HG03066 (cell line): Measurements from ENCODE around the gene SORCS3.

ENCODE experiments used
- ATAC-seq: cut with Tn5 transposase; IDR thresholded peaks from one replicate; pipeline ENCODE4 v1.9.1; 2021; ENCODE audit warnings: low read depth; ENCODE audit not compliant: unreplicated experiment

Gene SORCS3

DNA sequence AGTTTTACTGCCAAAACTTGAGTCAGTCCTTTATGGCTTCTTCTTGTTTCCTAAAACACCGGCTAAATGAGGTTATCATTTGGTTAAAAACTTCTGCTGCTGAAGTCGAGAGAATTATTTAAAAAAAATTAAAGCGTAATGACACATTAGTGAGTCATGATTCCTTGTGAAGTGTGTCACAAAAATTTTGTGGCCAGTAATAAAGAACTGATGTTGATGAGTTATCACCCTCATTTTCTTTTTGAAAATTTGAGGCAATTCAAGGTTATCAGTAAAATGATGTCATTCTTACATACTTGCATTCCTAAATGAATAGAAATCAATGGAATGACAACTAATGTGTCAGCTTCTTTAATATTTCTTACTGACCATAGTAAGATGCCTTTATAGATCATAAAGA, 427.4 kb downstream of the SORCS3 start:
- no peak for ATAC-seq

- no peak for ATAC-seq
Measured at GRCh38 chr10:105070249-105070648, 429.2 kb downstream of the SORCS3 start.

DNA sequence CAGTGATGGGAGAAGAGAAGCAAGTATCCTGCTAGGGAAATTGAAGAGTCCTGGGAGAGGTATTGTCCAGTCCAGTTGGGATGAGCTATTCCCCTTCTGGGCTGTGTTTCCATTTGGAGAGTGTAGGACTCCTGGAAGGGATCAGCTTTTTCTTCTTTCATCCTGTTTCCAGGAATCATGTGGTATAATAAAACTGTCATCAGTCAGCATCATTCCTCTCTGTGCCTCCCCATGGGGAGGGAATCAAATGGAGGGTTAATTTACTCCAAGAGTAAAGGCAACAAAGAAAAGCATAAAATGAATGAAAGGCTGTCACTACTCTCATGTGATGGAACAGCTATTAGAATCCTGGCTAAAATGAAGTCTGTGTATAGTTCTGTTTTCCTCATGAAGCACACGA, 429.9 kb downstream of the SORCS3 start:
- no peak for ATAC-seq

GRCh38 chr10:105071980-105072379, 430.9 kb downstream of the SORCS3 start:
- no peak for ATAC-seq

GRCh38 chr10:105073999-105074398, 432.9 kb downstream of the SORCS3 start:
- ATAC-seq: no peak

GRCh38 chr10:105075031-105075430, 433.9 kb downstream of the SORCS3 start:
- no peak for ATAC-seq

DNA sequence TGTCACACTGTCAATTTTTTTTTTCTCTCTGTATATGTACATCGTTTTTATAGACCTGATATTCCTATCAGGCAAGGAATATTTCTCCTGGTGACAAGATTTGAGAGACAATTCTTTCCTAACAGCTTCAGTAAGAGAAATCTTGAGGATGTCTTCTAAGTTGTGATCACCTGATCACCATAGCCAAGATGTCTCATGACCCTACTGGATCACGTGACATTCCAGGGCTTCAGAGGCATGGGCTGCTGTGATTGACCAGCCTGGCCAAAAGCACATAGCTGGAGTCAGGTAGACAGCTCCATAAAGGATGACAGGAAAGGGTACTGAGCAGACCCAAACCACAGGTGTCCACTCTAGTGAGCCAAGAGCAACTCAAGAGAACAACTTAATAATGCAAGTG, 444.9 kb downstream of the SORCS3 start:
- ATAC-seq: no peak

GRCh38 chr10:105094048-105094447, 453.0 kb downstream of the SORCS3 start:
- no peak for ATAC-seq

GRCh38 chr10:105096316-105096715, 455.2 kb downstream of the SORCS3 start:
- no peak for ATAC-seq

- no peak for ATAC-seq
Measured at GRCh38 chr10:105102977-105103376, 461.9 kb downstream of the SORCS3 start.

DNA sequence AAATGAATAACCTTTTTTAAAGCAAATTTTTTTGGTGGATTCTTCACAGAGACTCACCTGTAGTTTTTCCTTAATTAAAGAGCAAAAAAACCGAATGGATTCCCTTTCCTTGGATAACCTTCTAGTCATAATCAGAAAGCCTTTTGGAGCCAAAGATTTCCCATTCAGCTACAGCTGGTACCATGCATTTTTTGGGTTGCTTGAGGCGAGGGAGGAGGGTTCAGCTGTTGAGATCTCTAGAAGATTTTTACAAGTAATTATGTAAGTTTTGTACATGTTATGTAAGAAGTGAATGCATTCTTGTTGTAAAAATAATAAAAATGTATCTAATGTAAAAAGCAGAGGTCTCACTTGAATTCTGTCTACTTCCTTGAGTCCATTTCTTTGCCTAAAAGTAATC, 463.2 kb downstream of the SORCS3 start:
- ATAC-seq: no peak

- no peak for ATAC-seq
Measured at GRCh38 chr10:105109164-105109563, 468.1 kb downstream of the SORCS3 start.

- ATAC-seq: no peak
Measured at GRCh38 chr10:105112862-105113261, 471.8 kb downstream of the SORCS3 start.

DNA sequence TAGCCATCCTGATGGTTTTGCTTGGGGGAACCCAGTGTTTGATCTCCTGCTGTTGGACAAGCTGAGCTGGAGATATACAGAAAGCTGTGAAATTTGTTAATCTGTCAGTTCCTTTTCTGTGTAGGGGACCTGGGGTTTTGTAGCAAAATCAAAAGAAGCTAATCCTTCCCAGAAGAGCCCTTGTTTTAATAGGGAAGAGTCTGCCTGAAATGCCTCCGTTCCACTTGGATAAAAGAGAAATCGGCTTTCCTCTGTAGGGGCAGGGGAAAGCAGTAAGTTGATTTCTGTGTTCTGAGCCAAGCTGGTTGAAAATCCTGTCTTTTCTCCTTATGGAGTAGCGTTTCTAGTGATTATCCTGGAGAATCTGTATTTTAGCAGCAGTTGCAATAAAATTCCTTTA, 472.6 kb downstream of the SORCS3 start:
- ATAC-seq: no peak

- ATAC-seq: no peak
Measured at GRCh38 chr10:105121743-105122142, 480.7 kb downstream of the SORCS3 start.

DNA sequence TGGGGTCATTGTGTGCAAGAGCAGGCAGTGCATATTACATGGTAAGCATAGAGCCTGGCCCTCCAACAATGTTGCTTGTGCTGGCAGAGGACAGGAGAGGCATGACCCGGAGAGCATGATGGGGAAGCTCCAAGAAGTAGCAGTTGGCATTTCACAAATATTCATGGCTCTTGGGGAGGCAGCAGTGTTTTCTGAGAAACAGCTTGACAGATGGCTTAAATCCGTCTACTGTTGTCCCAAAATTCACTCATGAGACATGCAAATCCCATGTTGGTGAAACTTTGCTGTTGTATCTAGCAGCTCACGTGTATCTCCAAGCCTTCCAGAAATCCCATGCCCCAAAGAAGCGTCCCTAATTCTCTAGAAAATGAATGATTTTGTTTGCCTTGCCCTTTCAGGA, 487.0 kb downstream of the SORCS3 start:
- no peak for ATAC-seq

DNA sequence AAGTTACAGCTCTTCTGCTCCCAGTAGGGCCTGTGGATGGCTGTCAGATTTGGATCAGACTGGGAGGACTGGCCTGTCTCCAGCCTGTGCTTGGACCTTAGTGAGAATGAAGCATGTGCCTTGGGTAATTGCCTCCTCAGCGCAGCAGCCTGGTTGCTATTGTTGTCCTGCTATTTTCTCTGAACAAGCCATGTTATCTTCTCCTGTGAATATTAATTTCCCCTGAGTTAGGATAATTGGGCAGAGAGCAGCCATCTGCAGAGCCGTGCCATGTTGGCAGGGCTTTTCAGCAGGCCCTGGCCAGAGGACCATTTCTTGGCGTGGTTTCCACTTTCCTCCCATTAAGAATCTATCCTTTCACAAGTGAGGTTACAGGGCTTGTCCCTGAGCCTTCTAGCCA, 497.3 kb downstream of the SORCS3 start:
- no peak for ATAC-seq

GRCh38 chr10:105139363-105139896, 498.3 kb downstream of the SORCS3 start:
- no peak for ATAC-seq

- no peak for ATAC-seq
Measured at GRCh38 chr10:105140600-105140999, 499.5 kb downstream of the SORCS3 start.

DNA sequence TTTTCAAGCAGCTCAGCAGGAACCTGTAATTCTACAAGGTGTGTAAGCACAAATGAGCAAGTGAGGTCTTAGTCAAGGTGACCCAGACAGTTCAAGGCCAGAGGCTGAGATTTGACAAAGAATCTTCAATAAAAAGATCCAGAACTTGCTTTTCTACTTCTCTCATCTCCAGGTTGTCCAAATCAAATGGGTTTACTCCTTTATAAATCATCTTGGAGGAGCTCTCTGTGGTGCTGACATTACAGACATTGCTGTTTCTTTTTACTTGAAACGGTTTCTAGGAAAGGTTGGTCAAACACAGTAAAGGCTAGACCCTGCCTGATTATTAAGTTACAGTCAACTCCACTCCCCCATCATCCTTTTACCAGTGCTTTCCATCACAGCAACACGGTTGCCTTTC, 504.6 kb downstream of the SORCS3 start:
- ATAC-seq: no peak

DNA sequence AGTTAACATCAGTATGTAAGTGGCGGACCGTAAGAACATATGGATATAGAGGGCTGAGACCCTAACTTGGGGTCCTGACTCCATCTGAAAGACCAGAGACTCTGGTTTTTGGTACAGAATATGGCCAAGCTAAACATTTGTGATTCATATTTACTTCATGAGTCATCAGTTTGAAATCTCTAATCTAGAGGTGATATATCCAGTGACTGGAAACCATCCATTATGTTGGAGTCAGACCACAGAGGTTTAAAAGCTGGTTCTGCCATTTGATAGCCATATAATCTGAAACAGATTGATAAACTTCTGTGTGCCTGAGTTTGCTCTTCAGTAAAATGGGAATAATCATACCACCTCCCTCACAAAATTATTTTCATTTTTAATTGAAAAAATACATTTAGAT, 505.3 kb downstream of the SORCS3 start:
- ATAC-seq: no peak

- no peak for ATAC-seq
Measured at GRCh38 chr10:105148456-105148855, 507.4 kb downstream of the SORCS3 start.

DNA sequence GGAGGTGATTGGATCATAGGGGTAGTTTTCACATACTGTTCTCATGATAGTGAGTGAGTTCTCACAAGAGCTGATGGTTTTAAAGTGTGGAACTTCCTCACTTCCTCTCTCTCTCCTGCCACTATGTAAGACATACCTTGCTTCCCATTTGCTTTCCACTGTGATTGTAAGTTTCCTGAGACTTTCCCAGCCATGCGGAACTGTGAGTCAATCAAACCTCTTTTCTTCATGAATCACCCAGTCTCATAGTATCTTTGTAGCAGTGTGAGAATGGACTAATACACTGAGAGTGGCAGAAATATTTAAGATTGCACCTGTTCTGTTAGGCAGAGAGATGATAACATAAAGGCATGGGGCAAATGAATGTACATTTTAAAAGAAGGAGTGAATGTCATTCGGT, 507.8 kb downstream of the SORCS3 start:
- no peak for ATAC-seq
